ENCODE measurements around the gene WWP2.
"Not testable (repeated sequence)": the region's sequence is repeated elsewhere in the genome, so short reads cannot be mapped to it uniquely, and the experiment has no call there.

The WWP2 gene

DNA sequence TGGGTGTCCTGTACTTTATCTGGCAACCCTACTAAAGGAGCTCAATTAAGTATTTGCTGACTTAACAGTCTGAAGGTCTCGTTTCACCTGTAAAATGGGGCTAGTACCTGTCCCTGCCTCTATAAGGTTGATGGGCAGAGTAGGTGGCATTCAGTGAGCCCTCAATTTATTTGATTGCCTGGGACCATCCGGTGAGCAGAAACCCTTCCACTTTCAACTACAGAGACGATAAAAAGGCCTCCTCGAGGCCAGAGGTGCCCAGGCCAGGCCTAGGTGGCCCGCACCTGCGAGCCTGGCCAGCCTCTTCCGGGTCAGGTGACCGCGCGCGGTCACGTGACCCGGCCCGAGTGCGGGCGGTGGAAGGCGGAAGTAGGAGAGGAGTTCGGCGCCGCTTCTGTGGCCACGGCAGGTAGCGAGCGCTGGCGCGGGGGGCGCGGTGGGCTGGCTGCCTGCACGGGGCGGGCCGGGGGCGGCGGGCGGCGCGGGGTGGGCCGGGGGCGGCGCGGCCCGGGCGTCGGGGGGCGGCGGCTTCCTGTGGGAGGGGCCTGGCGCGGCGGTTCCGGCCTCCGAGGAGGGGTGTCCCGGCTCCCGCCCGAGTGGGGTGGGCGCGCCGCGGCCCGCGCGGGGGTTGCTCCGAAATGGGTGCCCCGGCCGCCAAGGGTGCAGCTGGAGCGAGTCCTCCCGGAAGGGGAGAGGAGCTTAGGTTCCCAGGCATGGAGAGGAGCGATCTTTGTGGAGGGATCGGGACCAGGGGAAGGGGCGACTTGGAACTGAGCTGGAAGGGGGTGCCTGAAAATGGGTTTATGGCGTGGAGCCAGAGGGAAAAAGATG lies at the start of gene WWP2:
WWP2 (plus strand) TSS at position 350 of the 831 bp plus-strand sequence. CDS start 24,679 bp downstream, outside the sequence.
- DNase-seq = peak; percentile 65

DNA sequence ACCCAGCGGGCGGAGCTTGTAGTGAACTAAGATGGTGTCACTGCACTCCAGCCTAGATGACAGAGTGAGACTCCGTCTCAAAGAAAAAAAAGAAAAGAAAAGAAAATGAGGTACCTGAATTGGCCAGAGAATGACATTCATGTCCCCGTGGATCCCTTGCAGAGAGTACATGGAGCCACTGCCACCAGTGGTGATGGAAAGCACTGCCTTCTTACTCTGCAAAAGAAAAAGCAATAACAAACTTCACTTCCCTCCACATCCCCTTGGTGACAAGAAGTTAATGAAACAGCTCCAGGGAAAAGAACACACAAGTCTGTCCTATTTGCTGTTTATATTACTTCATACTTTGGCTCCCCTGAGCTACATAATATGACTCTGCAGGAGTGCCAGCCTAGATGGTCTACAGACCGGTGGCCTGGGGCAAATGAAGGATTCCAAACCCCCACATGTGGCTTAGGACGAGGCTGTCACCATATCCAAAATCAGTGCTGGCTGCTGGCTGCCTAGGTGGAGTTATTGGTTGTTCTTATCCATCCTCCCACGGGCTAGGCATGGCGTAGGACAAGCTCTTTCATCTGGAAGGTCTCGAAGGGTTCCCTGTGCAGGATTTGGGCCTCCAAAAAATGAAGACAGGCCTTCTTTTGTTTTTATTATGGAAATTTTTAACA lies 49.1 kb upstream of the WWP2 start:
- no peak for DNase-seq

DNA sequence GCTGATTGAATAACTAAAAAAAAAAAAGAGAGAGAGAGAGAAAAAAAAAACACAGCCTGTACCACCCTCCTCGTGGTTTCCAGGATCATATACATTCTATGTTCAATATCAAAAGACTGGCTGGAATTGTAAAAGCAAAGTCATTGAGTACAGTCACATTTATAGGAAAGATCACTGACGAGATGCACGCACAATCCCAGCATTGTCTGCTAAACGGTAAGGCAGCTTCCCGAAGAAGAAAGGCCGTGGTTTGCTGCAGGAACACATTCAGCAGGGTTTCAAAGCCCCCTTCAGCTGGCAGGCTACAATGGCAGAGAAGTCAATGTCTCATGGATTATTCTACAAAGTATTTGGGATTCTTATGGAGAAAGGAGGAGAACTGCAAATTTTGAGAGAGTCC lies 45.1 kb upstream of the WWP2 start:
- no peak for DNase-seq

DNA sequence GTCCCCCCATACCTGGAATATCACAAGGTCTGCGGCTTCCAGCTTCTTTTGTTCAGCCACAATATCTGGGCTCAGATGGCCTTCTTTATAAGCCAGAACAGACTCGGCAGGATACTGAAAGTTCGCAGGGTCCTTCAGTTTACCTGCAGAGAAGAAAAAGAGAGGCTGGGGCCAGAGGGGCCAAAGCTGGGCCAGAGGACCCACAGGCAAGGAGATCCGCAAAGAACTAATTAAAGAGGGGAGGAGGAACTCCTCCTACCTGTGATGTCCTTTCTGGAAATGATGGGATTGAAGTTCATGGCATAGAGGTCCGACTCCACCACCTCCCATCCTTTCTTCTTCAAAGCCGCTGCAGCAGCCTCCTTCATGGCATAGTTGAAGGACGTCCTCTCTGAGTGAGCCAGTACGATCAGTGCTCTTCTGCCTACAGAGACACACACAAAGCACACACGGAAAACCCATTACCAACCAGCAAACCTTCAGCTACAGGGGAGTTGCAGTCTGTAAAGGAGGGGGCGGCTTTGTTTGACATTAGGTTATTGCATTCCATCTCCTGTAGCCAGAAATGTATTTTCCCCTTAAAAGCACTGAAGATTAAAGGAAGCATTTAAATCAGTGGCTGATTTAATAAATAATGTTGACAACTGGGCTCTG lies 43.9 kb upstream of the WWP2 start:
- DNase-seq = no peak

DNA sequence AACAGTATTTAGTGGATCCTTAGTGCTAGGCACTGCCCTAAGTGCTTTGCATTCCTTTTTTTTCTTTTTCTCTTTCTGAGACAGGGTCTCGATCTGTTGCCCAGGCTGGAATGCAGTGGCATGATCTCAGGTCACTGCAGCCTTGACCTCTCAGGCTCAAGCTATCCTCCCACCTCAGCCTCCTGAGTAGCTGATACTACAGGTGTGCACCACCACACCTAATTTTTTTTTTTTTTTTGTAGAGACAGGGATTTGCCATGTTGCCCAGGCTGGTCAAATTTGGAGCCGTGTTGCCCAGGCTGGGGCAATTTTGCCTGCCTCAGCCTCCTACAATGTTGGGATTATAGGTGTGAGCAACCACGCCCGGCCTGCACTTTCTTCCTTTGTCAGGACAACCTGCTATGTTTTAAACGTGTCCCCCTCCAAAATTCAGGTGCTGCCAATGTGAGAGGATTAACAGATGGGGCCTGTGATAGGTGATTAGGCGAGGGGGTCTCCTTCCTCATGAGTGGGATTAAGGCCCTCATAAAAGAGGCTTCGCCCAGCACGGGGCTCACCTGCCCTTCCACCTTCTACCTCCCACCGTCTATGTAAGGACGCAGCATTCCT lies 41.2 kb upstream of the WWP2 start:
- no peak for DNase-seq

DNA sequence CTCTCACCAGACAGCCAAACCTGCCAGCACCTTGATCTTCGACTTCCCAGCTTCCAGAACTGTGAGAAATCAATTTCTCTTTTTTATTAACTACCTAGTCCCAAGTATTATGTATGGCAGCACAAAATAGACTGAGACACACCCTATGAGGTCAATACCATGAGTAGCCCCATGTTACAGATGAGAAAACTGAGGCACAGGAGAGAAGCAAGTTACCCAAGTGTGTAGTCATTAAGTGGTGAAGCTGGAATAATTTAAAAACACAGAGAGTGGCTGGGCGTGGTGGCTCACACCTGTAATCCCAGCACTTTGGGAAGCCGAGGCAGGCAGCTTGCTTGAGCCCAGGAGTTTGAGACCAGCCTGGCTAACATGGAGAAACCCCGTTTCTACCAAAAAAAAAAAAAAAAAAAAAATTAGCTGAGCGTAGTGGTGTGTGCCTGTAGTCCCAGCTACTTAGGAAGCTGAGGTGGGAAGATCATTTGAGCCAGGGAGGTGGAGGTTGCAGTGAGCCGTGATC lies 40.6 kb upstream of the WWP2 start:
- no peak for DNase-seq

DNA sequence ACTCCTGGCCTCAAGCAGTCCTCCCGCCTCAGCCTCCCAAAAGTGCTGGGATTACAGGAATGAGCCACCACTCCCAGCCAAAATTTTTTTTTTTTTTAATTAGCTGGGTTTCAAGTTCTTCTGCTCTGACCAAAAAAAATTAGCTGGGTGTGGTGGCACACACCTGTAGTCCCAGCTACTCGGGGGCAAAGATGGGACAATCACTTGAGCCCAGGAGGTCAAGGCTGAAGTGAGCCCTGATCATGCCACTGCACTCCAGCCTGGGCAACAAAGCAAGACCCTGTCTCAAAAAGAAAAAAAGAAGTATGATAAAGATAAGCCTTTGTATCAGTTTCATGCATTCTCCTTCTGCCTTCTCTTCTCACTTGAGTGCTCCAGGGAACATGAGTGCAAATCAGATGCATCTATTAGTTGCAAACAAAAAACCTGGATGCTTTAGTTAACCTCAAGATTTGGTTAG lies 37.7 kb upstream of the WWP2 start:
- no peak for DNase-seq

DNA sequence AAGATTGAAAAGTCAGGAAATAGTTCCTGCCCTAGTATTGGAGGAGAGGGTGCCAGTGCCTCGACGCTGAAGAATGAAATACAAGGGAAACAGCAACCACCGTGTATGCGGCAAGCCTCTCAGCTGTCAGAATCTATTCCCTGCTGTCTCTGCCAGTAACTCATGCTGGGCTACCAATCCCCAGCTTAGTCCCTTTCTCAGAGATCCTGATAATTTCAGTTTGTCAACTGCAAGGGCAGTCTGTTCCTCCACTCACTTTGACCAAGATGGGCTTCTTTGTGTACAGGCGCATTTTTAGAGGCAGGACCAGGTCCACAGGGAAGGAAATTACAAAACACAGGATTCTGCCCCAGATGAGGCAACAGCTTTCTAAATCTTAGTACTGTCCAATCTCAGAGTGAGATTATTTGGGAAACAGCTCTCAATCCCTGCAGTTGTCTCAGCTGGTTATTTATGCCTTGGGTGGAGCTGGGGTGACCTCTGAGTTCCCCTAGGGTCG lies 37.1 kb upstream of the WWP2 start:
- no peak for DNase-seq

DNA sequence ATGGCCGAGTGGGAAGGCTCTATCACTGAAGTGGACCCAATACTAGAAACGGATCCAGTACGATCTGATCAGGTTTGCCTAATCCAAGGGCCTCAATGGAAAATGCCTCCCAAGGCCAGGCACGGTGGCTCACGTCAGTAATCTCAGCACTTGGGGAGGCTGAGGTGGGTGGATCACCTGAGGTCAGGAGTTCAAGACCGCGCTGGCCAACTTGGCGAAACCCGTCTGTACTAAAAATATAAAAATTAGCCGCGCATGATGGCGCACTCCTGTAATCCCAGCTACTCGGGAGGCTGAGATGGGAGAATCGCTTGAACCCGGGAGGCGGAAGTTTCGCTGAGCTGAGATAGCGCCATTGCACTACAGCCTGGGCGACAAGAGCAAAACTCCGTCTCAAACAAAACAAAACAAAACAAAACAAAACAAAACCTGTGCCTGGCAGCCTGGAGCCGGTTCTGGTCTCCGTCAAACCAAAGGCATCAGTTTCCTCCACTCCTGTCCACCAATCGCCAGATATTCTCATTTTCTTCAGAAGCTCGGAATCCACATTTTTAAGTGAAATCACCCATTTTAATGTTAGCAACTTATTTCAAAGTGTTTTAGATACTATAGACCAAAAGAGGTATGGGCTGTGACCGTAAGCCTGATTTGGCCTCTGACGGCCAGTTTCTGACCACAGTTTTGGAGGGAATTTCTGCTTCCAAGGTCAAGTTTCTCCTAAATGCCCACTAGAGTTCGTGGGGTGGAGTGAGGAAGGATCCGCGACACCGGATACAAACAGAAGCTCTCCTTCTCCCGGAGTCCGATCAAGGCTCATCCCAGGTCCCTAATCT lies 36.4 kb upstream of the WWP2 start:
- DNase-seq = no peak

DNA sequence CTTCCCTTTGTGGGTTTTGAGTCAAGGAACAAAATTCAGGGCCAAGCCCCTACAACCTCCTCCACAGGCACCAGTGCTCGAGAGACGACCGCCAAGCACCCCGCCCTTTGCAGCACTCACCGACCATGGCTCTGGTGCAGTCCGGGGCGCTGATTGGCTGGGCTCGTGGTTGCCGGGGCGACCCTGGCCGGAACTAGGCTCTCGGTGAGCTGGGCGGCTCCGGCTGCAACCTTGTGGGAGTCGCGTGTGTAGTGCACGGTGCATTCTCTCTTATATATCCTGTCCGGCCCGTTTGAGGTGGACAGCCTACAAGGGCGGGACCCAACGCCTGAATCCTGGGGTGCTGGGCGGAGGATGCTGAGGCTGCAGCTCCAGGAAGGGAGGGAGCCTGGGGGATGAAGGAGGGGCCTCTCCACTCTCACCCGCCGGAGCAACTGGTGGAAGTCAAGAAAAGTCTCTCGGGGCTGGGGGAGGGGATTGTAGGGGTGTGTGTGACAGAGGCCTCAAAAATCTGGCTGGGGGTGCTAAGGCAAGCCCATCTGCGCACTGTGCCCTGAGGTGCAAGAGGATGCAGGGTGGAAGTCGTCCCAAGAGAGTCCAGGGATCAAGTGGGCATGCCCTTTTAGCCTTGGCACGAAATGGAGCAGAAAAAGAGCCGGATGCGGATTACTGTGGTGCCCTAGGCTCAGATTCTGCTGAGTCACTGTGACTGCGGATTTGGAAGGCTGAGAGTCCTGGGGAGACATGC lies 35.6 kb upstream of the WWP2 start, which contains the start of gene NQO1:
NQO1 (minus strand) TSS at position 248 of the 748 bp plus-strand sequence; CDS start at position 127, 121 bp downstream.
- peak; percentile 81 for DNase-seq

DNA sequence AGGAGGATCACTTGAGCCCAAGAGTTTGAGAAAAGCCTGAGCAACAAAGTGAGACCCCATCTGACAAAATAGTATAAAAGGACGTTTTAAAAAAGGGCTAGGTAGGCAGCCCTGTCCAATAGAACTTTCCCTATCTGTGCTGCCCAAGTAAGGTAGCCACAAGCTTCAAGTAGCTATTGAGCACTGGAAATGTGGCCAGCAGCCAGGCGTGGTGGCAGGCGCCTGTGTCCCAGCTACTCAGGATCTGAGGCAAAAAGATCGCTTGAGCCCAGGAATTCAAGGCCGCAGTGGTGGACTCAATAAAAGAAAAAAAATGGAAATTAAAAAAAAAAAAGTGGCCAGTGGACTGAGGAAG lies 34.2 kb upstream of the WWP2 start:
- no peak for DNase-seq

DNA sequence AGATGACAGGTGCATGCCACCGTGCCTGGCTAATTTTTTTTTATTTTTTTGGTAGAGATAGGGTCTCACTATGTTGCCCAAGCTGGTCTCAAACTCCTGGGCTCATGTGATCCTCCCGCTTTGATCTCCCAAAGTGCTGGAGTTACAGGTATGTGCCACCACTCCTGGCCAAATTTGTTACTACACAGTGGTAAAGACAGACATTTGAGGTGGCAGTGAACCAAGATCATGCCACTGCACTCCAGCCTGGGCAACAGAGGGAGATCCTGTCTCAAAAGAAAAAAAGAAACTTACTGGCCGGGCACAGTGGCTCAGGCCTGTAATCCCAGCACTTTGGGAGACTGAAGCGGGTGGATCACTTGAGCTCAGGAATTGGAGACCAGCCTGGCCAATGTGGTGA lies 33.1 kb upstream of the WWP2 start:
- not testable (repeated sequence) for DNase-seq

DNA sequence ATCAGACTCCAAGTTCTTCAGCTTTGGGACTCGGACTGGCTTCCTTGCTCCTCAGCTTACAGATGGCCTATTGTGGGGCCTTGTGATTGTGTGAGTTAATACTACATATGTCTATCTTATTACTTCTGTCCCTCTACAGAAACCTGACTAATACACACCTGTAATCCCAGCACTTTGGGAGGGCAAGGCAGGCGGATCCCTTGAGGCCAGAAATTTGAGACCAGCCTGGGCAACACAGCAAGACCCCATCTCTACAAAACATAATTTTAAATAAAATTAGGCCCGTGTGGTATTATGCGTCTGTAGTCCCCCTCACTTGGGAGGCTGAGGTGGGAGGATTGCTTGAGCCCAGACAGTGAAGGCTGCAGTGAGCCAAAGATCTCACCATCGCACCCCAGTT lies 30.9 kb upstream of the WWP2 start:
- DNase-seq = not testable (repeated sequence)

DNA sequence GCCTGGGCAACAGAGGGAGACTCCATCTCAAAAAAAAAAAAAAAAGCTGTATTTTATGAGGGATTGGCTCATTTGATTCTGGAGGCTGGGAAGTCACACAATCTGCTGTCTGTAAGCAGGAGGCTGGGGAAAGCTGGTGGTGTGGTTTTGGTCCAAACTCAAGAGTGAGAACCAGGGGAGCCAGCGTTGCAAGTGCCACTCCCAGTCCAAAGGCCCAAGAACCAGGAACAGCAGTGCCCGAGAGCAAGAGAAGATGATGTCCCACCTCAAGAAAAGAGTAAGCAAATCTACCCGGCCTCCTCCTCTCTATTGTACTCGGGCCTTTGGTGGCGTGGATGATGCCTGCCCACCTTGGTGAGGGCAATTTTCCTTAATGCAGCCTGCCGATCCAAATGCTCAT lies 30.0 kb upstream of the WWP2 start:
- no peak for DNase-seq

DNA sequence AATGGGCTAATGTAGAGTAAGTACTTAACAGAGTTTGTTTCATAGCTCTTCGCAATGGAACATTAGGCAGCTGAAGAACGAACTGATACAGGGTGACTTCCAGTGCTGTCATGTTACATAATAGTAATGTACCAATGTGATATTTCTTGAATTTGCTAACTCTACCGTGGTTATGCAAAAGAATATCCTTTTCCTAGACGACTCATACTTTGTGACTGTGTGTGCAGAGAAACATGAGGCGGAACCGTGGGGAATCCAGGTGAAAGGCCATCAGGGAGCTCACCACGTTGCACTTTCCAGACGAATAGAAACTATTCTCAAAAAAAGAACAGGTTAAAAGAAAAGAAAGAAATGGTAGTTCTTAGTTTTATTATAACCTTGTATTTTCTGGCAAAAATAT lies 20.6 kb upstream of the WWP2 start:
- no peak for DNase-seq

DNA sequence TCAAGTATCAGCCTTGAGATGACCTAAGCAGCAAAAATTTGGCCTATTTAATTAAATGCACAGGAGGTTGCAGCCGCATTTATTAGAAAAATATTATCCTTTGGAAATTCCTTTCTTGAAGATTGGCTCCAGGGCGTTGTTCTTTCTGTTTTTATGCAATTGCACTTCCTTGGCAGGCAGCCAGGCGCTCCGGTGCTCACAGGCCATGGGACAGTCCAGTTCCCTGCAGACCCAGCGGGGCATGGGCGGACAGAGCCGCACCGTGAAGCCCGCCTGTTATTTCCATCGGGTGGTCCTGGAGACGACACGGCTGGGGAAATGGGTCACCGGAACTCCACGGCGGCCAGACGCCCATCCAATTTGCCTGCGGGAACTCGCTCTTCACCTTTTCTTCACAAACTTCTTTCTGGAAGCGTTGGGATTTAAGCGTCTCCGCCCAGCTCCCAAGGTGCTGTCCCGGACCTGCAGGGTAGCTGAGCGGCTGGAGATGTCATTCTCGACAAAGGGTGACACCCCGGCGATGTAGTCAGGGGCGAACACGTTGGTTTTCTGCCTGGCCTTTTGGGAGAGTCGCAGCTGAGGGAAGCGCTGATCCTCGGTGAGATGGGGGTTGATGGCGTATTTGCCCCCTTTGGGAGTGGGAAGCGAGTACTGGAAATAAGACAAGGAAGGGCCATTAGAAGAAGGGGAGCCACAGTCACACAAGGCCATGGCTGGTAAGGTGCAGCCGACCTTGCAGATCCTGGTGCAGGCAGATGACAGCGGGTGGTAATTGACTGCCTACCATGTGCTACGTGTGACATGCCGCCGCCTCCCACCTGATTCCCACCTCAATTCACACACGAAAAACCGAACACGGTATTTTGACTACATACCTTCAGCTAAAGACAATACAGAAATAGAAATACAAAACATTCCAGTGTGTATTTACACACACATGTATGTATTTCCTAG lies 19.9 kb upstream of the WWP2 start:
- no peak for DNase-seq

DNA sequence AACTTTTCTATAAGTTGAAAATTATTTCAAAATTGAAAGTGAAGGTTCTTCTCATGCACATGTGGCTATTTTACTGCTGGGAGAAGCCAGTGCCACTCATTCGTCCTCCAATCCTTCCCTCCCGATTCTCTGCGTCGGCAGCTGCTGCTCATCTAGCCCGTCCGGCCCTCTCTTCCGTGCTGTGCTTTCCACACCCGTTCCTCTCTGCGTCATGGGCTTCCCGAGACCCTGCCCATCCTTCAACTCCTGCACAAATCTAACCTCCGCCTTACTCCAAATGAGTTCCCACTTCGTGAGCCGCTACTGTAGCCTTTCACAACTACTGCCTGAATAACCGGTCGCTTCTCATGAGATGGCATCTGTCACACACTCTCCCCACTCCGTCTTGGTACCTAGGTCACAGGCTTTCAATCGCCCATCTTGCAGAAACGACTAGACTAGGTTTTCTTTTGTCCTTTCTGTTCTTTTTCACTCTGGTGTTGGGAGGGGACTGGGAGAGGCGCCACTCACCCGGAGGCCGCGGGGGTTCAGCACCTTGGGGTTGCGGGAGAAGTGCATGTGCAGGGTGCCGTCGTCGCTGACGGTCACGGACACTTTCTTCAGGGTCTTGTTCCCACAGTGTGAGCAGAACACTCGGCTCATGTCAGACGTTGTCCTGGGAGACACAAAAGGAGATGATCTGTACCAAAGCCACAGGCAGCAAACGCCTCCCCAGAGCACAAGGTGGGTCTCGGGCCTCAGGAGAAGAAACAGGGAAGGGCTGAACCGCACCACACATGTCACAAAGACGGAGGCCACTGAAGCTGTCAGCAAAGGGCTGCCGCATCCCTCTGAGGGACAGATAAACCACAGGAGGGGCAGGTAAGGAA lies 17.5 kb upstream of the WWP2 start:
- no peak for DNase-seq

DNA sequence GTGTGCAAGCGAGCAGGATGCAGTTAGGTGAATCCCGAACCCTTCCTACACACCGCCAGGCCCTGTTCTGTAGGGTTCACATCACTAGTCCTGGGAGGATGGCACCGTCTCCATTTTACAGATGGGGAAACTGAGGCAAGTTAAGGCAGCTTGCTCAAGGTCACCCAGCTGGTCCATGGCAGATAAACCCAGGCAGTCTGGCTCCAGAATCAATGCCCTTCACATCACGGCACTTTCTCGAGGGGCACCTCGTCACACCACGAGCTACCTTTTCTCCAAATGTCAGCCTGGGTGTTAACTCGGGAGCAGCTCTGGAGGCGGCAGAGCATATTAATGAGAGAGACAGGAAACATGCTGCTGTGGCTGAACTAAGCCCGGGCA lies 16.9 kb upstream of the WWP2 start:
- DNase-seq = no peak

DNA sequence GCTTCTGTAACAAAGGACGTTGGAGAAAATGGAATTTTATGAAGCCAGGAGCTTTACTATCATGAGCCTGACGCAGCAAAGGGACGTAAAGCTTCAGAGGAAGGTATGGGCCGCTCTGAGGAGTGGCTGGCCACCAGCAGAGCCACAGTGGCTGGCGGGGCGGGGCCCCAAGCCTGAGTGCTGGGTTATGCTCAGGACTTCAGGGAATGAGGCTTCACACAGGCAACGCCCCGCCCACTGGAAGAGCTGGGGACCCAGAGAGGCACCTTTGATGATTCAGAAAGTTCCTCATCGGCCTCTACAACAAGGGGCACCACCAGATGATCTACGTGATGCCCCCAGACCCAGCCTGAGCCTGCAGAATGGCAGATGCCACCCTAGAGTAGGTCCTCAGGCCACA lies 16.2 kb upstream of the WWP2 start:
- no peak for DNase-seq
